ENCODE data around the gene FAM222A.

The FAM222A gene

GRCh38 chr12:109758426-109759420 is 45.1 kb downstream of the FAM222A start:
- DNase-seq (ENCODE audit: low read depth in 2 of 2) = no peak

- no peak for DNase-seq (ENCODE audit: low read depth in 2 of 2)
These were observed 46.0 kb downstream of the FAM222A start for GRCh38 chr12:109759595-109759994.

GRCh38 chr12:109760031-109760929 is 46.7 kb downstream of the FAM222A start:
- no peak for DNase-seq (ENCODE audit: low read depth in 2 of 2)

GRCh38 chr12:109760930-109761921 is 47.6 kb downstream of the FAM222A start:
- no peak for DNase-seq (ENCODE audit: low read depth in 2 of 2)

GRCh38 chr12:109762071-109762672 is 48.5 kb downstream of the FAM222A start:
- no peak for DNase-seq (ENCODE audit: low read depth in 2 of 2)

DNA sequence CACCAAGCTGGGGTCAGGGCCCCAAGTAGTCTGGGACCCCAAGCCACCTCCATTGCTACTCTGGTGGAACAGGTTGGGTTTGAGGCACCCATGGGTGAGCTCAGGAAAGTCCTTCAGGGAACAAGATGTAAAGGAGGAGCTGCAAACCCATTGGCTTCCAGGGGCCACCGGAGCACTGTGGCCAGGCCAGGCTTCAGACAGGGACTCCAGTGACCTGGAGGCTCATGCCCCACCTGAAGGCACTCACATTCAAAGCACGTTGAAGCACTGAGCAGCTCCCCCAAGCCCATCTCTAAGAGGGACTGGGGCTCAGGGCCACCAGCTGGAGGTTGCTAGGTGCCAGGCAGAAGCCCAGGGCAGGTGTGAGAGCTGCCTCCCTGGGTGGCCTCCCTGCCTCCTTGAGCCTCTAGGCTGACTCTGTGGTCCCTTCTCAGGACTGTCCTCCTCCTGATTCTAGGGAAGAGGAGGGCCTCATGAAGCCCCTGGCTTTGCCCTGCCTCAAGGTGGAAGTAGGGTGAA is 49.1 kb downstream of the FAM222A start:
- no peak for DNase-seq (ENCODE audit: low read depth in 2 of 2)

DNA sequence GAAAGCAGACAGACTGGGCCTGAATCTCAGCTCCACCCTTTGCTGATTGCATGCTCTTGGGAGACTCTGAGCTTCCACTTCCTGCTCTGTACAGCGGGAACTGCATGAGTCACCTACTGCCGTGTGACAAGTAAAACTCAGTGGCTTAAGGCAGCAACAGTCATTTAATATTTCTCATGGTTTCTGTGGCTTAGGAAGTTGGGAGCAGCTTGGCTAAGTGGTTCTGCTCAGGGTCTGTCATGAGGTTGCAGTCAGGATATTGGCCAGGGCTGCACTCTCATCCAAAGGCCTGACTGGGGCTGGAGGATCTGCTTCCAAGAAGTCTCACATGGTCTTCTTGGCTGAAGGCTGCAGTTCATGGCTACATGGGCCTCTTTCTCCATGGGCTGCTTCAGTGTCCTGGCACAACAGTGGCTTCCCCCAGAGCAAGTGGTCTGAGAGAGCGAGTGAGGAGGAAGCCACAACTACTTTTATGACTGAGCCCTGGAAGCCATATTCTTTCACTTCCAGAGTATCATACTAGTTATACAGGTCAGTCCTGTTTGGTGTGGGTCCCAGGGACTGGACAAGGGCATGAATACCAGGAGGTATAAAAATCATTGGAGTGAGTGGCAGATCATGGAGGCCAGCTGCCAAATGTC is 49.7 kb downstream of the FAM222A start:
- no peak for DNase-seq (ENCODE audit: low read depth in 2 of 2)

DNA sequence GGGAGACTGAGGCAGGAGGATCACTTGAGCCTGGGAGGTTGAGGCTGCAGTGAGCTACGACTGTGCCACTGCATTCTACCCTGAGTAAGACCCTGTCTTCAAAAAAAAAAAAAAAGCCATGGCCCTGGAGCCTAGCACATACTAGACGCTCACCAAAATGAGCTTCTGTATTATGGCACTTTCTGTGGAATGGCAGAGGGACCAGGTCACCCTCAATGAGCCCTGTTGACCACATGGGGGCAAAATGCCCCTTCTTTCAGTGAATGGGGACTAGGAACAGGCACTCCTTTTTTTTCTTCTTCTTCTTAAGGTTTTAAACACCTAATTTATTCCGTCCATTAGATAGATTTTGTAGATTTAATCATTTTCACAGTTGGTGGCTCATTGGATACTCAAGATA is 50.5 kb downstream of the FAM222A start:
- no peak for DNase-seq (ENCODE audit: low read depth in 2 of 2)

DNA sequence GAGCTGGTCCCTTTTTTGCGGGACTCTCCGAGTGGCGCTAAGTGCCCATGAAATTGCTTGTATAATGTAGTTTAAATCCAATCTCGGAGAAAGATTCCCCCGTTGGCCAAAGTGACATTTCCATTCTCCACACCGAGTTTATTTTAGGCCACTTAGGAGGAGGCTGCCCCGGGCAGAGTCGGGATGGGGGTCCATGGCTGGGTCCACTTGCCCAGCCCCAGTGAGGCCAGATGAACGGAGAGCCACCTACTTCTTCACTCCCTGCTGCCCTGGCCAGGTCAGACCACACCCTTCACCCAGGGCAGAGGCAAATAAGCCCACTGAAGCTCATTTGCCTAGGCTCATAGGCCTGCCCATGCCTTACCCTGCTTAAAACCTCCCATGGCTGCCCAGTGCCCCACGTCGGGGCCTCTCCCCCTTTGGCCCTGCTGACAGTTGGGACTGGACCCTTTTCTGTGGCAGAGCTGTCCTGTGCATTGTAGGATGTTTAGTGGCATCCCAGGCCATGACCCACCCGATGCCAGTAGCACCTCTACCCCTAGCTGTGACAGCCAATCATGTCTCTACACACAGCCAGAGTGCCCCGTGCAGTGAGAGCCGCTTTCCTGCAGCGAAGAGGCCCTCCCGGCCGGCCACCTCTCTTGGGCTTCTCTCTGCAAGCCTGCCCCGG is 51.3 kb downstream of the FAM222A start:
- DNase-seq (ENCODE audit: low read depth in 2 of 2) = no peak

DNA sequence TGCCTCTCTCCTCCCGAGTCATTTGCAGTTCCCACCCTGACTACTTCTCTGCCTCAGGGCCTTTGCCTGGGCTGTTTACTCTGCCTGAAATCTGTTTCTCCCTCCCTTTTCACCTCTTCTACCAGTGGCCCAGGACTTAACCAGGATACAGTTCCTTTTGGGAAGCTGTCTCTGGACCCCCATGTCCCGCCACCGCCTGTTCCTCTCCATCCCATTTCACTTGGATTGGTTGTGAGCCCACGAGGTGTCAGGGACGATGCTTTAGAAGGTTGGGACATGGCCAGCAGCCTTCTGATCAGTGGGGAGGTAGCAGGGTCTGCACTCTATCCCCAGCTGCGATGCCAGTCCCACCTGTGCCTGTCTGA is 51.8 kb downstream of the FAM222A start:
- DNase-seq (ENCODE audit: low read depth in 2 of 2) = no peak

DNA sequence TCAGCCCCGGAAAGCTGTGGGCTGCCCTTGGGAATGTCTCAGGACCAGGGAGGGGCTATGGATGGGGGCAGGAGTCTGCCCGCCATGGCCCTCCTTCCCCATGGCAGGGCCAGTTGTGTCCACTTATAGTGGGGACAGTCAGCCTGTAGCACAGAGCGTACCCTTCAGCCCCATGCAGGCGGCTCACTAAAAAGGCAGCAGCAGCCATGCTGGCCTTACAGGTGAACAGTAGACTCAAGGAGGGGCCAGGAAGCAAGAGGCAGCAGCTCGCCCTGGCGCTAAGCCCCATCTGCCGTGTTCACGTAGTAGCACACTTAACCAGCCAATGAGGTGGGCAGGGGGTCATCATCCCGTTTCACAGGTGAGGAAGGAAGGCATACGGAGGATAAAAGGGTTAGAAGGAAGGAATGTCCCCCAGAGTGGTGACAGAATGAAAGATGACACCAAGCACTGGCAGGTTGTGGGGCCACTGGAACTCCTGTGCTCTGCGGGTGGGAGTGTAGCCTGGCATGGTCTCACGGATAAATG is 52.7 kb downstream of the FAM222A start:
- DNase-seq (ENCODE audit: low read depth in 2 of 2) = no peak

DNA sequence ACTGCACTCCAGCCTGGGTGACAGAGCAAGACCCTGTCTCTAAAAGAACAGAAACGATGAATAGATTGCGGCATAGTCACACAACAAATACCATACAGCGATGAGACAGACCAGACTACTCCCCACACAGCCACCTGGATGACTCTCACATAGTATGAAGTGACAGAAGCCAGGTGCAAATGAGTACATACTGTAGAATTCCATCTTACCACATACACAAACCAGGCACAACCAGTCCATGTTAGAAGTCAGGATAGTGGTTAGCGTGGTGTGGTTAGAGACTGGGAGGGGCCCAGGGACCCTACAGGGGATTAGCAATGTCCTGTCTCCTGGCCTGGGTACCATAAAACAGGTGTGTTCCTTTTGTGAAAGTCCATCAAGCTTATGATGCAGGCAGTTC is 53.8 kb downstream of the FAM222A start:
- no peak for DNase-seq (ENCODE audit: low read depth in 2 of 2)

DNA sequence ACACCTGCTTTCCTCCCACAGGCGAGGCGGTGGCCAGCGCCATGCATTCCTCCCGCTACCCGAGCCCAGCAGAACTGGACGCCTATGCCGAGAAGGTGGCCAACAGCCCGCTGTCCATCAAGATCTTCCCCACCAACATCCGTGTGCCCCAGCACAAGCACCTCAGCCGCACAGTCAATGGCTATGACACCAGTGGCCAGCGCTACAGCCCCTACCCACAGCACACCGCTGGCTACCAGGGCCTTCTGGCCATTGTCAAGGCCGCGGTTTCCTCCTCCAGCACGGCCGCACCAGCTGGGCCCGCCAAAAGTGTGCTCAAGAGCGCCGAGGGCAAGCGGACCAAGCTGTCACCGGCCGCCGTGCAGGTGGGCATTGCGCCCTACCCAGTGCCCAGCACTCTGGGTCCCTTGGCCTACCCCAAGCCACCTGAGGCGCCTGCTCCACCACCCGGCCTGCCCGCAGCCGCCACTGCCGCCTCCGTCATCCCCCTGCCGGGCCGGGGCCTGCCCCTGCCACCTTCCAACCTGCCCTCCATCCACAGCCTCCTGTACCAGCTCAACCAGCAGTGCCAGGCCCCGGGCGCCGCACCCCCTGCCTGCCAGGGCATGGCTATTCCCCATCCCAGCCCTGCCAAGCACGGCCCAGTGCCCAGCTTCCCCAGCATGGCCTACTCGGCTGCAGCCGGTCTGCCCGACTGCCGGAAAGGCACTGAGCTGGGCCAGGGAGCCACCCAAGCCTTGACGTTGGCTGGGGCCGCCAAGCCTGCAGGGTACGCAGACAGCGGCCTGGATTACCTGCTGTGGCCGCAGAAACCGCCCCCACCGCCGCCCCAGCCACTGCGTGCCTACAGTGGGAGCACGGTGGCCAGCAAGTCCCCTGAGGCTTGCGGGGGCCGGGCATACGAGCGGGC is 54.6 kb downstream of the FAM222A start:
- DNase-seq (ENCODE audit: low read depth in 2 of 2) = no peak

DNA sequence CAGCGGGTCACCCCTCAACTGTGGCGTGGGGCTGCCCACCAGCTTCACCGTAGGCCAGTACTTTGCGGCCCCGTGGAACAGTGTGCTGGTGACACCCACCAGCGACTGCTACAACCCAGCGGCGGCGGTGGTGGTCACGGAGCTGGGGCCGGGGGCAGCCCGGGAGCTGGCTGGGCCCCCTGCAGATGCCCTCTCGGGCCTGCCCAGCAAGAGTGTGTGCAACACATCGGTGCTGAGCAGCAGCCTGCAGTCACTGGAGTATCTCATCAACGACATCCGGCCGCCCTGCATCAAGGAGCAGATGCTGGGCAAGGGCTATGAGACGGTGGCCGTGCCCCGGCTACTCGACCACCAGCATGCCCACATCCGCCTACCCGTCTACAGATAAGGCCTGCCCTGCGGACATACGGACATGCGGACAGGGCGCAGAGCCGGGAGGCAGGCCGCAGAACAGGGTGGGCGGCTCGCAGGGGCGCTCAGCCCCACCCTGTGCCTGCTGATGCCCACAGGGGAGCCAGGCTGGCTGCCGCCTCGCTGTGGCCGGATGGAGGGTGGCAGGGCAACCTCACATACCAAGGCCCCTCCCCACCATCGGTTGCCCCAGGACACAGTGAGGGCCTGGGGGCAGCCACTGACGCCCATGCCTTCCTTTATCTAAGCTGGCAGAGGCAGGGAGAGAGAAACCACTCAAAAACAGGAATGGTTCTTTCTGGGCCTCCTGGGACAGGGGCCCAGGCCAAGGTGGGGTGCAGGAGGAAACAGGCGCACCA is 55.5 kb downstream of the FAM222A start:
- DNase-seq (ENCODE audit: low read depth in 2 of 2) = no peak

DNA sequence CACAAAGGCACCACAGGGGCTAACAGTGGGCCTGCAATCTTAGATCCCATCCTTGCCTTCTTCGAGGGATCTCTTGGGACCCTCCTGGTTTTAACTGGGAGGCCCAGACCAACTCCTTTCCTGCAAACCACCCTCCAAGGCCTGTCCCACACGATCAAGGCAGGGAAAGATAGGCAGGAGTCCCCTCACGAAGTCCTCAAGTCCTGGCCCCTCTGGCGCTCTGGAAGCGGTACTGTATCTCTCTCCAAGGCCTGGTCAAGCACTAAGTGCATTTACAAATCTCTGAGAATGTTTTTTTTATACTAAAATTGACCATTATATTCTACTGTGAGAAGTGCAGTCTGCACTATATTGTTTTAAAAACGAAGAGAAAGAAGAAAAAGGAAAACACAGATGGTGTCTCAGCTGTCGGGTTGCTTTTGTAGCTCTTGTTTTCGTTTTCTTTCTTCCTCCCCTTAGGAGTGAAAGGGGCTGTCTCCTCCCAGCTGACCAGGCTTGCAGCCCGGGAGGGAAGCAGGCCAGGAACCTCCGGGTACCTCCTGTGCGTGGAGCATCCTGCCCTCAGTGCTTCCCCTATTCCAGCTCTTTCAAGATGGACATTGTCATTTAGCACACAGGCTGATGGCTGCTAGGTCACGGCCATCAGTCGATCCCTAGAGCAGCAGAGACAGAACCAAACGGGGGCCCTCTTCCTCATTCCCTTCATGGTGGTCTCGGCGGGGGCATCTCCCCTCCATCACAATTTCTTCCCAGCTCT is 56.7 kb downstream of the FAM222A start:
- no peak for DNase-seq (ENCODE audit: low read depth in 2 of 2)

GRCh38 chr12:109770861-109771670 is 57.4 kb downstream of the FAM222A start:
- no peak for DNase-seq (ENCODE audit: low read depth in 2 of 2)
